Liver (tissue), 9 donors: ENCODE results near the gene TLX3. TPM values are rescaled to one million over a fixed set of nuclear protein-coding genes. Genes with fewer than 3 reads are reported as not detected.

Experiments
- DNase-seq: peaks from one replicate; pipeline ENCODE4 v3.0.0-alpha.2; 2017; ENCODE audit warnings: low spot score
- H3K27ac ChIP-seq, 2 donors: one replicate each; pipeline ENCODE4 v1.7.0; 2013; ENCODE audit warnings: inconsistent platforms in 2 of 2, low read length in 2 of 2, control low read depth in 1 of 2, low read depth in 1 of 2, mild to moderate bottlenecking in 1 of 2
- H3K27me3 ChIP-seq, 4 donors: one replicate each; pipeline versions ENCODE4 v1.6.1 to v1.7.0; 2013; ENCODE audit warnings: low read length in 3 of 4, inconsistent platforms in 1 of 4, mild to moderate bottlenecking in 1 of 4, moderate library complexity in 1 of 4; ENCODE audit not compliant: control insufficient read depth in 4 of 4, insufficient read depth in 4 of 4
- H3K36me3 ChIP-seq, 4 donors: one replicate each; pipeline versions ENCODE4 v1.6.1 to v1.7.0; 2013; ENCODE audit warnings: low read length in 3 of 4, mild to moderate bottlenecking in 3 of 4, low read depth in 1 of 4, moderate library complexity in 1 of 4; ENCODE audit not compliant: control insufficient read depth in 4 of 4, insufficient read depth in 3 of 4
- H3K4me1 ChIP-seq, 4 donors: one replicate each; pipeline versions ENCODE4 v1.6.1 to v1.7.0; 2013; ENCODE audit warnings: low read length in 3 of 4, mild to moderate bottlenecking in 3 of 4, moderate library complexity in 1 of 4; ENCODE audit not compliant: control insufficient read depth in 4 of 4, insufficient read depth in 4 of 4
- H3K4me3 ChIP-seq, 3 donors: one replicate each; pipeline versions ENCODE4 v1.6.1 to v1.7.0; 2013; ENCODE audit warnings: low read length in 3 of 3, control low read depth in 1 of 3, low read depth in 1 of 3, mild to moderate bottlenecking in 1 of 3
- H3K9ac ChIP-seq, 2 donors: one replicate each; pipeline ENCODE4 v1.7.0; 2013; ENCODE audit warnings: low read length in 2 of 2, mild to moderate bottlenecking in 2 of 2, moderate library complexity in 2 of 2, control low read depth in 1 of 2, low read depth in 1 of 2
- H3K9me3 ChIP-seq, 4 donors: one replicate each; pipeline versions ENCODE4 v1.6.1 to v1.7.0; 2013; ENCODE audit warnings: low read length in 3 of 4; ENCODE audit not compliant: control insufficient read depth in 4 of 4
- EGR1 ChIP-seq, 2 donors: IDR thresholded peaks; 2 replicates each; pipeline ENCODE4 v1.6.1; 2016 to 2018; ENCODE audit warnings: antibody characterized with exemption in 2 of 2, low read depth in 2 of 2
- FOXA1 ChIP-seq: IDR thresholded peaks from 2 replicates; pipeline ENCODE4 v1.6.1; 2016; ENCODE audit warnings: antibody characterized with exemption
- GABPA ChIP-seq, 2 donors: IDR thresholded peaks in 1 of 2; conservative IDR thresholded peaks in 1 of 2; 2 replicates each; pipeline ENCODE4 v1.6.1; 2016; ENCODE audit warnings: antibody characterized with exemption in 2 of 2, mild to moderate bottlenecking in 1 of 2, moderate library complexity in 1 of 2
- HNF4A ChIP-seq, 2 donors: conservative IDR thresholded peaks; 2 replicates each; pipeline ENCODE4 v1.6.1; 2016; ENCODE audit warnings: antibody characterized with exemption in 2 of 2, mild to moderate bottlenecking in 2 of 2
- HNF4G ChIP-seq: IDR thresholded peaks from 2 replicates; pipeline ENCODE4 v1.6.1; 2016; ENCODE audit warnings: antibody characterized with exemption
- JUND ChIP-seq, 2 donors: IDR thresholded peaks; 2 replicates each; pipeline ENCODE4 v1.6.1; 2016; ENCODE audit warnings: antibody characterized with exemption in 2 of 2
- RAD21 ChIP-seq, 2 donors: IDR thresholded peaks; 2 replicates each; pipeline ENCODE4 v1.6.1; 2016; ENCODE audit warnings: antibody characterized with exemption in 2 of 2, mild to moderate bottlenecking in 2 of 2
- RXRA ChIP-seq, 2 donors: IDR thresholded peaks; 2 replicates each; pipeline ENCODE4 v1.6.1; 2017 to 2018; ENCODE audit warnings: antibody characterized with exemption in 2 of 2, mild to moderate bottlenecking in 1 of 2
- SP1 ChIP-seq: IDR thresholded peaks from 2 replicates; pipeline ENCODE4 v1.6.1; 2018; ENCODE audit warnings: antibody characterized with exemption, mild to moderate bottlenecking
- WGBS: extraction: QIAGEN DNeasy Blood & Tissue Kit; methylation state at CpG from one replicate; pipeline ENCODE4 v1.1.7; 2013; 5-methylcytosine and 5-hydroxymethylcytosine counted together
- polyA plus RNA-seq, 2 donors: library from polyadenylated mRNA; stranded (reverse) in 1 of 2; unstranded in 1 of 2; fragments of 200-250 nt in 1 of 2; fragments of >200 nt in 1 of 2; fragmentation: Nextera tagmentation in 1 of 2; extraction: Ambion mirVana in 1 of 2; gene quantifications; one replicate each; pipeline versions ENCODE4 v1.2.1 to v1.2.3, GENCODE V29; 2013 to 2015
- total RNA-seq, 2 donors: library from RNA; depleted of rRNA; stranded (reverse); fragments of >200 nt; gene quantifications; one replicate each; pipeline ENCODE4 v1.2.3, GENCODE V29; 2014
- TF ChIP-seq, protein P1 (sequence below): IDR thresholded peaks from 2 replicates; pipeline ENCODE4 v1.6.1; 2016; ENCODE audit warnings: antibody characterized with exemption
- TF ChIP-seq, protein P2 (sequence below): IDR thresholded peaks from 2 replicates; pipeline ENCODE4 v1.6.1; 2016; ENCODE audit warnings: antibody characterized with exemption, mild to moderate bottlenecking
- TF ChIP-seq, protein P3 (sequence below): IDR thresholded peaks from 2 replicates; pipeline ENCODE4 v1.6.1; 2016; ENCODE audit warnings: antibody characterized with exemption
- TF ChIP-seq, protein P4 (sequence below): IDR thresholded peaks from 2 replicates; pipeline ENCODE4 v1.6.1; 2016; ENCODE audit warnings: antibody characterized with exemption
- donor health status: healthy.
- donor health status: healthy.
- donor health status: healthy.
- donor health status: healthy.
- donor health status: healthy.

The TLX3 gene
- total and polyA plus RNA-seq, 4 donors: not detected

DNA sequence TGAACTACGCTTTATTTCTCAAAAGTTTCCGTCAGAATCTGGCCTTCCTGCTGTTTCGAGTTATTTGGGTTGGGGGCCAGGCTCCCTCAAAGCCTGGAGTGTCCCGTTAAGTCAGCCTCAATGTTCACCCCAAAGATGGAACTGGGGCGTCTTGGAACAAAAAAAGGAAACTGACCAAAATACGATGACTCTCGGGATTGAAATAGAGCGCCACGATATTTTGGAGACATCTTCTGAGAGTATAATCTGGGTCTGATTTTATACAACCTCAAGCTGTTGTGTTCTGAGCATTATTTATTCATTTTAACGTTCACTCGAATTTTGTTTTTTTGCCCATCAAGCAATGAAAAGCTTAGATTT lies 28.1 kb downstream of the TLX3 start:
- DNase-seq: no peak
- WGBS: 33% methylated on average over 11 of the region's 11 CpGs
- H3K27me3 ChIP-seq: peaks cover 0 to 22% (median 3%) of the 10 kb centered on the region in 4 donors
- no peak overlapping the region for H3K27ac ChIP-seq
- no peaks in the 10 kb centered on the region for H3K9me3 ChIP-seq
- H3K9ac ChIP-seq: no peak overlapping the region
- no peaks in the 10 kb centered on the region for H3K4me1 ChIP-seq
- peak overlapping the region in 1 of 3 donors; percentile 33 for H3K4me3 ChIP-seq
- H3K36me3 ChIP-seq: no peaks in the 10 kb centered on the region
- no peak for TF ChIP-seq JUND (IDR thresholded peaks at IDR 0.05)

DNA sequence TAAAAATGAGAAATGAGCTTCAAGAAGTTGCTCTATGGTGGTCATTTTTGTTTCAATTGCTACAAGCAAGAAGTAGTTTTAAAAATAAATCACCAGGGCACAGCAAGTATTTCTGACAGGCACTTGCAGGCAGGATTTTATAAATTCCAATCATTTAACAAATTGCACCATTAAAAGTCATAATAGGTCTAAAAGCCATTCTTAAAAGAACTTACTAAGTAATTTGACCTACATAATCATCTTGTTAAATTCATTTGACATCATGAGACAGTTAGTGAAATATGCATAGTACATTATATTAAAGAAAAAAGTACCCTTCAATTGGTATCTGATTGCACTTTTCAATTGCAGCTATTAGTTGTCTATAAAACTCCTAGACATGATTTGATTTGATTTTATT lies 31.0 kb downstream of the TLX3 start:
- Histone ChIP-seq H3K4me1 (no peaks in the 10 kb centered on the region), H3K4me3 (no peak overlapping the region), H3K9me3 (no peaks in the 10 kb centered on the region), H3K27ac (no peak overlapping the region), H3K9ac (no peak overlapping the region), H3K36me3 (no peaks in the 10 kb centered on the region), H3K27me3 (peaks cover 0 to 22% (median 3%) of the 10 kb centered on the region in 4 donors)
- no peak for TF ChIP-seq EGR1 (IDR thresholded peaks at IDR 0.05; ENCODE audit: low read depth in 2 of 2)
- TF ChIP-seq, protein P1, sequence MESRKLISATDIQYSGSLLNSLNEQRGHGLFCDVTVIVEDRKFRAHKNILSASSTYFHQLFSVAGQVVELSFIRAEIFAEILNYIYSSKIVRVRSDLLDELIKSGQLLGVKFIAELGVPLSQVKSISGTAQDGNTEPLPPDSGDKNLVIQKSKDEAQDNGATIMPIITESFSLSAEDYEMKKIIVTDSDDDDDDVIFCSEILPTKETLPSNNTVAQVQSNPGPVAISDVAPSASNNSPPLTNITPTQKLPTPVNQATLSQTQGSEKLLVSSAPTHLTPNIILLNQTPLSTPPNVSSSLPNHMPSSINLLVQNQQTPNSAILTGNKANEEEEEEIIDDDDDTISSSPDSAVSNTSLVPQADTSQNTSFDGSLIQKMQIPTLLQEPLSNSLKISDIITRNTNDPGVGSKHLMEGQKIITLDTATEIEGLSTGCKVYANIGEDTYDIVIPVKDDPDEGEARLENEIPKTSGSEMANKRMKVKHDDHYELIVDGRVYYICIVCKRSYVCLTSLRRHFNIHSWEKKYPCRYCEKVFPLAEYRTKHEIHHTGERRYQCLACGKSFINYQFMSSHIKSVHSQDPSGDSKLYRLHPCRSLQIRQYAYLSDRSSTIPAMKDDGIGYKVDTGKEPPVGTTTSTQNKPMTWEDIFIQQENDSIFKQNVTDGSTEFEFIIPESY: no peak
- no peak for DNase-seq

DNA sequence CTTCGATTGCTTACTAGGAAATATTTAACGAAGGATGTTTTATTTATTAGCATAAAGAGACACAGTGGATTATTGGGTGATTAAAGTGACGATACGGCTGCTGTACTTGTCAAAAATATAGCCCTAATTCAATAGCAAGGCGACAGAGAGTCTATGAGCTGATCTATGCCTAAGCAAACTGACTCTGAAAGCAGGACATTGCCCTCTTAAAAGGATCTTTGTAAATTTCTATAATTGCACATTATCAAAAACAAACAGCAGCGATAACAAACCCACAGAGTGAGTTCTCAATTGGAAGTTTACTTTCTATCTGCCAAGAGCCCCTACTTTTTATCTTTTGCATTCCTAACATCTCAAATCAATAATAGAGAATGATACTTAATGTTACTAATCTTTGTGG lies 31.4 kb downstream of the TLX3 start:
- 37% methylated on average over 6 of the region's 6 CpGs for WGBS
- TF ChIP-seq JUND (IDR thresholded peaks at IDR 0.05) (no peak), GABPA (IDR thresholded peaks at IDR 0.05 in 1 of 2, conservative IDR thresholded peaks at IDR 0.05 in 1 of 2) (no peak), SP1 (no peak), RXRA (IDR thresholded peaks at IDR 0.05) (no peak), FOXA1 (no peak), RAD21 (IDR thresholded peaks at IDR 0.05) (no peak), HNF4A (conservative IDR thresholded peaks at IDR 0.05) (no peak), EGR1 (IDR thresholded peaks at IDR 0.05; ENCODE audit: low read depth in 2 of 2) (no peak), HNF4G (no peak)
- TF ChIP-seq, protein P2, sequence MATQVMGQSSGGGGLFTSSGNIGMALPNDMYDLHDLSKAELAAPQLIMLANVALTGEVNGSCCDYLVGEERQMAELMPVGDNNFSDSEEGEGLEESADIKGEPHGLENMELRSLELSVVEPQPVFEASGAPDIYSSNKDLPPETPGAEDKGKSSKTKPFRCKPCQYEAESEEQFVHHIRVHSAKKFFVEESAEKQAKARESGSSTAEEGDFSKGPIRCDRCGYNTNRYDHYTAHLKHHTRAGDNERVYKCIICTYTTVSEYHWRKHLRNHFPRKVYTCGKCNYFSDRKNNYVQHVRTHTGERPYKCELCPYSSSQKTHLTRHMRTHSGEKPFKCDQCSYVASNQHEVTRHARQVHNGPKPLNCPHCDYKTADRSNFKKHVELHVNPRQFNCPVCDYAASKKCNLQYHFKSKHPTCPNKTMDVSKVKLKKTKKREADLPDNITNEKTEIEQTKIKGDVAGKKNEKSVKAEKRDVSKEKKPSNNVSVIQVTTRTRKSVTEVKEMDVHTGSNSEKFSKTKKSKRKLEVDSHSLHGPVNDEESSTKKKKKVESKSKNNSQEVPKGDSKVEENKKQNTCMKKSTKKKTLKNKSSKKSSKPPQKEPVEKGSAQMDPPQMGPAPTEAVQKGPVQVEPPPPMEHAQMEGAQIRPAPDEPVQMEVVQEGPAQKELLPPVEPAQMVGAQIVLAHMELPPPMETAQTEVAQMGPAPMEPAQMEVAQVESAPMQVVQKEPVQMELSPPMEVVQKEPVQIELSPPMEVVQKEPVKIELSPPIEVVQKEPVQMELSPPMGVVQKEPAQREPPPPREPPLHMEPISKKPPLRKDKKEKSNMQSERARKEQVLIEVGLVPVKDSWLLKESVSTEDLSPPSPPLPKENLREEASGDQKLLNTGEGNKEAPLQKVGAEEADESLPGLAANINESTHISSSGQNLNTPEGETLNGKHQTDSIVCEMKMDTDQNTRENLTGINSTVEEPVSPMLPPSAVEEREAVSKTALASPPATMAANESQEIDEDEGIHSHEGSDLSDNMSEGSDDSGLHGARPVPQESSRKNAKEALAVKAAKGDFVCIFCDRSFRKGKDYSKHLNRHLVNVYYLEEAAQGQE: no peak
- TF ChIP-seq, protein P1: no peak
- TF ChIP-seq, protein P3, sequence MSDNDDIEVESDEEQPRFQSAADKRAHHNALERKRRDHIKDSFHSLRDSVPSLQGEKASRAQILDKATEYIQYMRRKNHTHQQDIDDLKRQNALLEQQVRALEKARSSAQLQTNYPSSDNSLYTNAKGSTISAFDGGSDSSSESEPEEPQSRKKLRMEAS: no peak
- TF ChIP-seq, protein P4, sequence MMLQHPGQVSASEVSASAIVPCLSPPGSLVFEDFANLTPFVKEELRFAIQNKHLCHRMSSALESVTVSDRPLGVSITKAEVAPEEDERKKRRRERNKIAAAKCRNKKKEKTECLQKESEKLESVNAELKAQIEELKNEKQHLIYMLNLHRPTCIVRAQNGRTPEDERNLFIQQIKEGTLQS: no peak
- H3K27me3 ChIP-seq: peaks cover 0 to 19% (median 2%) of the 10 kb centered on the region in 4 donors

More for the DNA sequence above, 31.4 kb downstream of the TLX3 start:
- no peak overlapping the region for H3K27ac ChIP-seq
- H3K9me3 ChIP-seq: no peaks in the 10 kb centered on the region
- no peak for DNase-seq
- H3K4me1 ChIP-seq: no peaks in the 10 kb centered on the region
- no peaks in the 10 kb centered on the region for H3K36me3 ChIP-seq
- no peak overlapping the region for H3K9ac ChIP-seq
- H3K4me3 ChIP-seq: no peak overlapping the region
